Stimulated activated CD8-positive, alpha-beta memory T cell treated with anti-CD3 and anti-CD28 coated beads, Interleukin-4, amount 100 ng/mL, for 4 hours (primary cell): ENCODE measurements around the gene FLYWCH1.

Experiments used
- DNase-seq, 2 donors: peaks; one replicate each; pipeline ENCODE4 v3.0.0-alpha.2; 2020; ENCODE audit warnings: low read depth in 2 of 2, low spot score in 1 of 2

Gene FLYWCH1

DNA sequence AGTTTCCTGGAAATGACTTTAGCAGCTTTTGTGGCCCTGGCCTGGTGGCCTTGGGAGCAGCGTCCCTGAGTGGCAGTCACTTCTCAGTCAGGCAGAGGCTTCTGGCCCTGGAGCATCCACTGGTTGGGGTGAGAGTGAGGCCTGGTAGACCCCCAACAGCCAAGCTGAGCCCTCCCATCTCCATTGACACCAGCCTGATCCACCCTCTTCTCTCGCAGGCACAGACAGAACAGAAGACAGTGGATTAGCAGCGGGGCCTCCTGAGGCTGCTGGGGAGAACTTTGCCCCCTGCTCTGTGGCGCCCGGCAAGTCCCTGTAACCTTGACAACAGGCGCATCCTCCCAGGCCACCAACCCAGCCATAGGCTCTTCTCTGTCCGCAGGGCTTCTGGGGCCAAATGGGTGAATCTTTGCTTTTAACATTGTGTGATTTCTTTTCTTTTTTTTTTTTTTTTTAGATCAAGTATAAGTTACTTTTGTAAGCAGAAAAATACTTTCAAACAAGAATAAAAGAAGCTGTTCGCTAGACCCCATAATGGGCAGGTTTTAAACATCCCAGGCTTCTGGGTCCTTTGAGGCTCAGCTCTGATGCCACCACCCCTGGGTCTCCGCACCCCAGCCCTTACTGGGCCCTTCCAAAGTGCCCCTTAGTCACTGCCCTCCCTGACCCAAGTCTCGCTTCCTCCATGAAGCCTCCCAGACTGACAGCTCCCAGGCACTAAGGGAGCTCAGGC is 12.7 kb upstream of the FLYWCH1 start:
- no peak for DNase-seq

DNA sequence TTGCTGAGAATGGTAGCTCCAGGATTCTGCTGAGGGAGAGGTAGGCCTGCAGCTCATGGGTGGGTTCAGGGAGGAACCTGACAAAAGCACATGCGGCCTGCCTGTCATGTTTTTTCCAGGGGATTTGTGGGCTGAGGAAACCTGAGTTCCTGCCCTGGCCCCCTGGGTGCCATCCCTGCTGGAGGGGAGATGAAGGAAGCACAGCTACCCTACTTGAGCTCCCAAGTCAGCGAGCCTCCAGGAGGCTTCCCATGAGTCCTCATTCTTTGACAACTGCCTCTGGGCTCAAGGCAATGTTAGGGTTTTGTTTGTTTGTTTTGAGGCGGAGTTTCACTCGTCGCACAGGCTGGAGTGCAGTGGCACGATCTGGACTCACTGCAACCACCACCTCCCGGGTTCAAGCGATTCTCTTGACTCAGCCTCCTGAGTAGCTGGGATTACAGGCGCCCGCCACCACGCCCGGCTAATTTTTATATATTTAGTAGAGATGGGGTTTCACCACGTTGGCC is 12.1 kb upstream of the FLYWCH1 start:
- DNase-seq, result no peak

DNA sequence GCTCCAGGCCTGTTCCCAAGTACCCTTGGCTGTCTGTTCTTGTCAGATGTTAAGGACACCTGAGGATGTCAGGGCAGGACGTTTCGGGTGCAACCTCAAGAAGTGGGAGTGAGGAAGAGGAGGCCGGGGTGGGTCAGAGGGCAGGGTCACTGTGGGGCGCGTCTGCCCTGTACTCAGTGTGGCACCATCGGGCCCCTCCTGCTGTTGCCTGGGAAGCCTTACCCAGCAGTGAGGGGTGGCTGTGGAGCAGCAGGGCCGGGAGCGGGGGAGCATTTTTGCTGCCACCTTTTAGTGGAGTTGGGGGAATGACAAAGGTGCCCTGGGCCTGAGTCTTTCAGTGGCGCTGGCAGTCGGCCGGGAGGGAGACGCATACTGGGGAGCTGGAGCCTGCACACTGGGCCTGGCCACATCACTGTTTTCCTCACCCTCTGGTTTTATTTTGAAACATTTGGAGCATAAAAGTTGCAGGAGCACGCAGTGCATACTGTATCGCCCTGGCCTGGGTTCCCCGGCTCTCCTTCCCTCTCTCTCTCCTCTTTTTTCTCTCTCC is 11.1 kb upstream of the FLYWCH1 start:
- no peak for DNase-seq

DNA sequence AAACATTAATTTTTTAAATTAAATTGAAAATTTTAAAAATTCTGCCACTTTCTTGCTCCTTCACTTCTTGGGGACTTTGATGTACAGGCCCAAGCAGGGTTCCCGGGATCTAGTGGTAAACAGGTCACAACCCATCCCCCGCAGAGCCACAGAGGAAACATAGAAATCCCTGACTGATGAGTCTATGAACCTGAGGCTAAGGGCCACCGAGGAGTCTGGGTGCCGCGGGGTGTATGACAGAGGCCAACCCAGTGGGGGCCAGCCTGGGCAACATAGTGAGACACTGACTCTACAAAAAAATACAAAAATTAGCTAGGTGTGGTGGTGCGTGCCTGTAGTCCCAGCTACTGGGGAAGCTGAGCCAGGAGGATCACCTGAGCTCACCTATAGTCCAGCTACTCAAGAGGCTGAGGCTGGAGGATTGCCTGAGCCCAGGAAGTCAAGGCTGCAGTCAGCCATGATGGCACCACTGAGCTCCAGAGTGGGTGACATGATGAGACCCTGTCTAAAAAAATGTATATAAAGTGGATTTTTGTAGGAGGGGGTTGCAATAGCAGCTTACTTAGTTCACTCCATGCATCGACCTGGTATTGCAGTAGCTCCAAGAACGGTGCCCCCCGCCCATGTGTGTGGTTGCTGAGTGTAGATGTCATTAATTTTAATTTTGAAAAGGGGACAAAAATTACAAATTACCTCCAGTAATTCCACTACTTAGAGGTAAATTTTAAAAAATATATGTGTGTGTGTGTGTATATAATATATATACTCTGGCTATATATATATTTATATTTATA is 9.2 kb upstream of the FLYWCH1 start:
- DNase-seq, result no peak

DNA sequence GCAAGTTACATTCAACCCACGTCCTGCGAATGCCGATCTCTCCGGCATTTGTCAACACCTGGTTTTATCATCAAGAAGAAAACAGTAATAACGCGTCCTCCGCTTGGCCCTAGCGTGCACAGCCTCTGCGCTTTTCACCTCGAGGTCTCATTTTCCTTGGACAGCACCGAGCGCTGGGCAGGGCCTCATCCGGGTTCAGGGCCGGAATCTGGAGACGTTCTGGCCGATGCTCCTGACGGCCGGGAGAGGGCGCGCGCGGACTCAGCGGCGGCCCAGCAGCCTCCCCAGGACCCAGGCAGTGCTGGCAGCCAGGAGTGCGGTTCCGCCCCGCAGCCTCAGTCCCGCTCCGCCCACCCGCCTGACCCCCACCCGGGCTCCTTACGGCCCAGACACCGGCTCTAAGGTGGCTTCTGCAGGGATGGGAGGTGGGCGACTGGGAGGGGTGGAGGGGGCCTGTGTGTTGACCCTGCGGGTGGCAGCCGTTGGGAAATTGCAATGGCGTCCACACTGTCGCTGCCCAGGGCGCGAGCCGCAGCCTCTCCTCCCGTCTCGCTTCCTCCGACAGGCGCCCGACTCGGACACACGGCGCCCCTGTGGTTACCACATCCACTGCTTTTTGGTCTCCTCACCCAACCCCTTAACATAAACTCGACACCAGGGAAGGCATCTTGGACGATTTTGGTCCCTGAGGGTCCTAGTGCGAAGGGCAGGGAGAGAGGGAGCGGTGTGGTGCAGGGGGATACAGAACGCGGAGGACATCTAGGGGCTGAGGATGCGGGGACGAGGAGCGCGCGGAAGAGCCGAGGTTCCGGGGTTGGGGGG is 7.4 kb upstream of the FLYWCH1 start:
- DNase-seq, result peak; percentile 34 to 37

DNA sequence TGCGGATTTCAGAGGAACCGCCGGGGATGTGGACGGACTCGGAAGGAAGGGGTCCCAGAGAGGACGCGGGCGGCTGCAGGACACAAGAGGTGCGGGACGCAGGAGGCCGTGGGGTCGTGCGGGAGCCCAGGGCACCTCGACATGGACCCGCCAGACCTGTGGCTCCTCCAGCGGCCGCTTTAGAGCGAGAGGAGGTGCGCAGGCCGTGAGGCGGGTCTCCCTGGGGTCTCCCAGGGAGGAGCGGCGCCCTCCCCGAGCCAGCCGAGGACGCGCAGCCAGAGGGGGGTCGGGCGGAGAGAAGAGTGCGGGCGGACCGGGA is 6.8 kb upstream of the FLYWCH1 start:
- DNase-seq, result no peak

DNA sequence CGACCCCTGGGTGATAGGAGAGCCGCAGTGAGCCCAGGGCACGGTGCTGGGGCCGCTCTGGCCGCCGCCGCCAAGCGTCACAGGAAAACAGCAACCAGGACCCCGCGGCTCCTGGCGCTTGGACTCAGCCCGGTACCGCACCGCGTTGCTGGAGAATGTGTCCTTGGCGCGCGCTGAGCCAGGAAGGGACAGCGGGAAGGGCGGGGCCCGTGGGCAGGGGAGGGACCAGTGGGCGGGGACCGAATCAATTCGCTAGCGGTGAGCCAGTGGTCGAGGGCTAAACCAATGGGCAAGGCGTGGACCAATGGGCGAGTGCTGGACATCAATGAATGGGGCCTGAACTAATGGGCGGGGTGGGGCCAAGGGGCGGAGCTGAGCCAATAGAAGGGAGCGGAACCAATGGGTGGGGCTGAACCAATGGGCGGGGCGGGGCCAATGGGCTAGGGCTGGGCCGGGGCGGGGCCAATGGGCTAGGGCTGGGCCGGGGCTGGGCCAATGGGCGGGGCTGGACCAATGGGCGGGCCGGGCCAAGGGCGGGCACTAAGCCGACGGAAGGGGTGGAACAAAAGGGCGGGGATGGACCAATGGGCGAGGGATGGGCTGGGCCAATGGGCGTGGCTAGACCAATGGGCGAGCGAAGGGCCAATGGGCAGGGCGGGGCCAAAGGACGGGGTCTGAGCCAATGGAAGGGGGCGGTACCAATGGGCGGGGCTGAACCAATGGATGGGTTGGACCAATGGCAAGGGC is 6.3 kb upstream of the FLYWCH1 start:
- peak; percentile 70 to 73 for DNase-seq

DNA sequence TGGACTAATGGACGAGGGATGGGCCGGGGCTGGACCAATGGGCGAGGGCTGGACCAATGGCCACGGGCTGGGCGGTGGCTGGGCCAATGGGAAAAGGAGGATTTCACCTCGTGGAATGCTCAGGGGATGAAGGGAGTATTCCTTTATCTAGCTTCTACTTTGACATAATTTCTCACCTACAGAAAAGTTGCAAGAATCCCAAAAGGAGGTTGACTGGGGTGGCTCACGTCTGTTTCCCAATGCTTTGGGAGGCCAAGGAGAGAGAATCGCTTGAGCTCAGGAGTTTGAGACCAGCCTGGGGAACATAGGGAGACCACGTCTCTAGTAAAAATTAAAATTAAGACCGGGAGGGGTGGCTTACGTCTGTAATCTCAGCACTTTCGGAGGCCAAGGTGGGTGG is 5.7 kb upstream of the FLYWCH1 start:
- no peak for DNase-seq

DNA sequence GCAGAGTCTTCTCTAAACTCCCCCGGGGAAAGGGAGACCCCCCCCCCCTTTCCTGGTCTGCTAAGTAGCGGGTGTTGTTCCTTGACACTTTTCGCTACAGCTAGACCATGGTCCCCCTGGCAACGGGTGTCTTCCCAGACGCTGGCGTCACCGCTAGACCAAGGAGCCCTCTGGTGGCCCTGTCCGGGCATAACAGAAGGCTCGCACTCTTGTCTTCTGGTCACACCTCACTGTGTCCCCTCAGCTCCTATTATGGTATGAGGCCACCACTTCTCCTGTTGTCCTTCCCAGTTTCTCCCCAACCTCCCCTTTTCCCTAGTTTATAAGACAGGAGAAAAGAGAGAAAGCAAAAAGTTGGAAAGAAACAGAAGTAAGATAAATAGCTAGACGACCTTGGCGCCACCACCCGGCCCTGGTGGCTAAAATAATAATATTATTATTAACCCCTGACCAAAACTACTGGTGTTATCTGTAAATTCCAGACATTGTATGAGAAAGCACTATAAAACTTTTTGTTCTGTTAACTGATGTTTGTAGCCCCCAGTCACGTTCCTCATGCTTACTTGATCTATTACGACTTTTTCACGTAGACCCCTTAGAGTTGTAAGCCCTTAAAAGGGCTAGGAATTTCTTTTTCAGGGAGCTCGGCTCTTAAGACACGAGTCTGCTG is 4.5 kb upstream of the FLYWCH1 start:
- DNase-seq, result peak in 1 of 2 donors; percentile 15

DNA sequence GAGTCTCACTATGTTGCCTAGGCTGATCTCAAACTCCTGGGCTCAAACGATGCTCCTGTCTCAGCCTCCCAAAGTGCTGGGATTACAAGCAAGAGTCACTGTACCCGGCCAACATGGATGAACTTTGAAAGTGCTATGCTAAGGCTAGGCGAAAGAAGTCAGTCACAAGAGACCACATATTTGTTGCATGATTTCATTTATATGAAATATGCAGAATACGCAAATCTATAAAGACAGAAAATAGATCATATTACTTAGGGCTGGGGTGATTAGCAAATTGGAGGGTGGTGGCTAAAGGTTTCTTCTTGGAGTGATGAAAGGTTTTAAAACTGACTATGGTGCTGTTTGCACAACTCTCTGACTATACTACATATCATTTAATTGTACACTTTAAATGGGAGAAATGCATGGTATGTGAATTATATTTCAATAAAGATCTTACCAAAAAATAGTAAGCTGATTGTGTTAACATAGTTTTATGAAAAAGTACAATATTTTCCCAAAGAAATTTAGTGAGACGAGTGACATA is 1.2 kb upstream of the FLYWCH1 start:
- no peak for DNase-seq

DNA sequence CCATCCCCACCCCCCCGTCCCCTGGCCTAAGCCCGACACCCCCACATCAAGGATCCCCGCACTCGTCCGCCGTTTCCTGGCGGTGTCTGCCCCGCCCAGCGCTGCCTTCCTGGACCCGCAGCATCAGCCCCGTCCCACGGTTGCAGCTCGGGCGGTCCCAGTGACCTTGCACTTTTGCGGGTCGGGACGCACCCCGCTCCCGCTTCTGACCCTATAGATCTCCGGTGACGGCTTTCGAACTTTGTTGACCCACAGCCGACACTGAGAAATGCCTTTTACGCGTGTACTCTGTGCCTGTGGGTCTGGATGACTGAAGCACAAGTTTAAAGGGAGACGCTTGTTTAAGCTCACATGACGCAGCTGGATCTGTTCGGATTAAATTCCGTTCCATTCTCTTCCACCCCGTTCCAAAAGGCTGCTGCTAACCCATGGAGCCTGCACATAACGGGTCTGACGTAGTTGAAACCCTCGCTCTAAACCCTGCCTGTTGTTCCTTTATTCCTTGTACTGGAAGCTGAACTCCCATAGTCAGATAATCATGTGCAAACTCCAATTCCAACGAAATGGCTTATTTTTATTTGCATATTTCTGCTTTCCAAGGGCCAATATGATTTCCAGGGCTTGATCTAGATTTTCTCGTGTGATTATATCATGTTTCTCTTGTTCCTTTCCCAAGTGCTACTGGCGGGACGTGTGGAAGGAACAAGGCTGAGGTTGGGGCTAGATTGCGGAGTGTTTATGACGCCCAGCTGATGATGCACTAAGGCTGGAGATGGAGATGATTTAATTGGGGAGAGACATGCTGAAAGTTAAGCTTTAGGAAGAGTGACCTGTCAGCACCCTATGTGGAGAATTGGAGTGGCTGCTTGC is 834 bp downstream of the FLYWCH1 start:
- no peak for DNase-seq

DNA sequence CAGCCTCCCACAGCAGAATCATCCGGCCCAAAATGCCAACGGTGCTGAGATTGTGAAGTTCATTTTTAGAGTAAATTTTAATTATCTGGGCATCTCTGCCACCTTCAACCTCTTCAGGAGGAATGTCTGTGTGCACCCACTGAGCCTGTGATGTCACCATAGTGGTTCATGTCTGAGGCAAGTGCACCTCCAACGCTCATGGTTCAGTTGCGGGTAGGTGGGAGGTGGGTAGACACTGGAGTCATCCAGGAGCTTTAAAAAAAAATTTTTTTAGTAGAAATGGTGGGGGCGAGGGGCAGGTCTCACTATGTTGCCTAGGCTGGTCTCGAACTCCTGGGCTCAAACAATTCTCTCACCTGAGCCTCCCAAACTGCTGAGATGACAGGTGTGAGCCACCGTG is 1.9 kb downstream of the FLYWCH1 start:
- DNase-seq, result no peak

DNA sequence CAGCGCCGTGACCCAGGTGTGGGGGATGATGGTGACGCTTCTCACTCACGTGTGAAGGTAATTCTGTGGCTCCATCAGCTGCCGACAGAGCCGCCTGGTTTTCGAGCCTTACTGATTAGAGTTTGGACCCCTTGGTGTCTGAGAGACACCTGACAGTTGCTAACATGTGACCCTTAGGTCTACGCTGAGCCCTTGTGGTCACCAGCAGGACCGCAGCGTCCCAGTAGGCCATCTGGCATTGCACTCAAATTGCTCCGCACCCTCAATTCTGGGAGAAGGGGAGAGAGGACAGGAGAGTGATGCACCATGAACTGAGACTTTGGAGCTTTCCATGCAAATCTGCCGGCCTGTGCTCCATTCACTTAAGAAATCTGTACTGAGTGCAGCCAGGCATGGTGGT is 2.5 kb downstream of the FLYWCH1 start:
- no peak for DNase-seq

DNA sequence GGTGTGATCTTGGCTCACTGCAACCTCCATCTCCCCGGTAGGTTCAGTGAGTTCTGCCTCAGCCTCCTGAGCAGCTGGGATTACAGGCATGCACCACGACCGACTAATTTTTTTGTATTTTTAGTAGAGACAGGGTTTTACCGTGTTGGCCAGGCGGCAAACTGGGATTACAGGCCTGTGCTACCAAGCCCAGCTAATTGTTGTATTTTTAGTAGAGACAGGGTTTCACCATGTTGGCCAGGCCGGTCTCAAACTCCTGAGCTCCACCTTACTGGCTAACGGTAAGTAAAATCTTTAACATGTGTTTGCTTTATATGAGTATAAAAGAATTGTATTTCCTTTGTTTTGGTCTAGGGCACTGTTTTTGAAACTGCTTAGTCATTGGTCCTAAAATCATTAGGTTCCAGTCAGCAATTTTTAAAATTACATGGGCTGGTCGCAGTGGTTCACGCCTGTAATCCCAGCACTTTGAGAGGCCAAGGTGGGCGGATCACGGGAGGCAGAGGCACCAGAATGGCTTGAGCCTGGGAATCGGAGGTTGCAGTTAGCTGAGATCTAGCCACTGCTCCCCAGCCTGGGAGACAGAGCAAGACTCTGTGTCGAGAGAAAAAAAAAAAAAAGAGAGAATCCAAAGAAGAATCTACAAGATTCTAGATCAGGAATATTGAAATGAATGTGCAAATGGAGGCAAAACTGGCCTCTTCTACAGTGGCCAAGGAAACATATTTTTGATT is 3.6 kb downstream of the FLYWCH1 start:
- no peak for DNase-seq

DNA sequence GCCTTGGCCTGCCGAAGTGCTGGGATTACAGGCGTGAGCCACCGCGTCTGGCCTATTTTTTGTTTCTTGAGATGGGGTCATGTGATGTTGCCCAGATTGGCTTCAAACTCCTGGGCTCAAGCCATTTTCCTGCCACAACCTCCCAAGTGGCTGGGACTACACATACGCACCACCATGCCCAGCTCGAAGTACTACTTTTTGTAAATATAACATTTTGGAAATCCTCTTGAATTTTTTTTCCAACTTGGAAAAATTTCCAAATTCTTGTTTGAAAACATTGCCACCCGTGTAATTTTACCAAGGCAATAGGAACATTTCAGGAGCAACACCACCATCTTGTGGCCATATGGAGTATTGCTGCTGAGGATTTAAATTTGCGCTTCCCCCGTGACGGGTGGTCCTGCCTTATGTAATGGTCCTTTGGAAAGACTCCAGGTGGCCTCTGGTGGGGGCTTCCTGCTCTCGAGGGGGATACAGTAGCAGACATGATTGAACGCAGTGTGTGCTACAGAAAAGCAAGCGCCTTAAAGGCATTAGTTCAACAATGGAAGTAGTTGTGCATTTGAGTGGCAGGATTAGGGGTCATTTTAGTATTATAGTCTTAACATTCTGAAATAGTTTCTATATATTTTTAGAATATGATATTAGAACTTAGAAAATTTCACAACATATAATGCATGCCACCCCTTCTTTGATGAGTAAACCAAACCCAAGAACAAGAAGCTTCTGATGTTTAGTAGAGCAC is 8.0 kb downstream of the FLYWCH1 start:
- DNase-seq, result peak in 1 of 2 donors; percentile 28

DNA sequence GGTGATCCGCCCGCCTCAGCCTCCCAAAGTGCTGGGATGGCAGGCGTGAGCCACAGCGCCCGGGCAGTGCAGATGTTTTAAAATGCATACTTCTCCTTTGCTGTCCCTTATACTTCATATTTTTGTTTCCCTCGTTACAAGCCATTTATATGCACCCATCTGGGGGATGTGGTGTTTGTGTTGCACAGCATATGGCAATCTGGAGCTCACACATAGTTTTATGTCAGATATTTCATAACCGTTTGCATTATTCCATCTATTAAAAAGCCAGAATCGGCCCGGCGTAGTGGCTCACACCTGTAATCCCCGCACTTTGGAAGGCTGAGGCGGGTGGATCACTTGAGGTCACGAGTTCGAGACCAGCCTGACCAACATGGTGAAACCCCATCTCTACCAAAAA is 11.8 kb downstream of the FLYWCH1 start:
- DNase-seq, result no peak

DNA sequence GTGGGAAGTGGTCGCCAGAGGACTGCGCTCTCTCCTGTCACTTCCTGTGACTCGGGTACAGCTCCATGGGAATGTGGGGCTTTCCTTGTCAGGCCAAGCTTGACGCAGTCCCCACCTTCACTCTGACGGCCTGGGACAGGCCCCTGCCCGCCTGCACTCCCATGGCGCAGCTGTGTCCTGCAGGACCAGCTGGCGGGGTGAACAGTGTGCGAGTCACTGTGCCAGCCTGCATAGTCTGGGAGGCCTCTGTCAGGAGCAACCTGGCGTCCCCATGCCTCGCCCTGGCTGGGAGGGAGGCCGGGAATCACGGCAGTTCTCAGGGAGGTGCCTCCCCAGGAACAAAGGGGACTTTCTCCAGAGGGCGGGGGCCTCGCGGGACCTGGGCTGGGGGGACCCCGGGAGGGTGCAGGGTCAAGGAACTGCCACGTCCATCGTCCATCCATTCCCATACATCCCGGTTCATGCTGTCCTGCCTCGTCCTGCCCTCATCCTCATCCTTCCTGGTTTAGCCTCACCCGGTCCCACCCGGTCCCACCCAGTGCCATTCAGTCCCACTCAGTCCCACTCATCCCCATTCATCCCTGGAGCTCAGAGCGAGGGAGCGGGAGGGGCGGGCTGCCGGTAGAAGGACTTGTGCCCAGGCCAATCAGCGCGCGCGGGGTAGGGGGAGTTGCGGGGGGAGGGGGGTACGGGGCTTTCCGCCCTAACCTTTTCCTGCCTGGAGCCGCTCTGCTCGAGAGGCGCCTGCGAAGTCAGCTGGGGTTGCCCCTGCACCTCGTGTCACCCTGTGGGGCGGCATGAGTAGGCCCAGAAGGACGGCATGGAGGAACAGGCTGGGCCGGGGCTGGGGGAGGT is 13.4 kb downstream of the FLYWCH1 start:
- DNase-seq, result no peak
